ENCODE data around the gene CCDC126.
"Not testable (repeated sequence)": the region's sequence is repeated elsewhere in the genome, so short reads cannot be mapped to it uniquely, and the experiment has no call there.

CCDC126 gene, protein sequence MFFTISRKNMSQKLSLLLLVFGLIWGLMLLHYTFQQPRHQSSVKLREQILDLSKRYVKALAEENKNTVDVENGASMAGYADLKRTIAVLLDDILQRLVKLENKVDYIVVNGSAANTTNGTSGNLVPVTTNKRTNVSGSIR

DNA sequence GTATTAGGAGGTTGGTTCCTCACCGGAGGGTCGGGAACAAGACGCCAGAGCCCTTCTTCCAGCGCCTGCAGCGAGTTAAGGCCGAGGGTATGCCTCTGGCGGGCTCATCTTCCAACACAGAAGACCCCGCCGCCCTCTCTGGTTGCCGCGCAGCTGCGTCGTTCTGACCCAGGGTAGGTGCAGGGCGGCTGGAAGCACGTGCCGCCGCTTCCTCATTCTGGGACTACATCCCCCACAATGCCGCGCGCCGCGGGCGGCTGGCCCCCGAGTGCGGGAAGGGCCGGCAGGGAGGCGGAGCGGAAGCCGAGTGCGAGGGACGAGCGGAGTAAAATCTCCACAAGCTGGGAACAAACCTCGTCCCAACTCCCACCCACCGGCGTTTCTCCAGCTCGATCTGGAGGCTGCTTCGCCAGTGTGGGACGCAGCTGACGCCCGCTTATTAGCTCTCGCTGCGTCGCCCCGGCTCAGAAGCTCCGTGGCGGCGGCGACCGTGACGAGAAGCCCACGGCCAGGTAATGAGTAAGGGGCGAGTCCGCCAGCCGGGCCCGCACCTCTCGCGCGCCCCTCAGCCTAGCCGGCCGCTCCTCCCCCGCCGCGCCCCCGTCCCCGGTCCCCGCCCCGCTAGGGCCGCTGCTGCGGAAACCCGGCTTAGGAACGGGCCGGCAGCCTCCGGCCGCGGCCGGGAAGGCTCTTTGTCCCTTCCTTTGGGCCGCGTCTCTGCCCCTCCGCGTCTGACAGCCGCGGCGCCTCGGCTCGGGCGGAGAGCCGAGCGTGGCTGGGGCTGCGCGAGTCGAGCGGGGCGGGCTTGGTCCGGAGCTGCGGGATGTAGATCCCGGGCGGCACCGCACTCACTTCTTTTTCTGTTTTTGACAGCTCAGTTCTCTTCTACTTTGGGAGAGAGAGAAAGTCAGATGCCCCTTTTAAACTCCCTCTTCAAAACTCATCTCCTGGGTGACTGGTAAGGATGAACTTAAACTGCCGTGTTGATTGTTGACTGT, at the start of gene CCDC126:
CCDC126 (plus strand) TSS at position 289 of the 998 bp plus-strand sequence. CDS start 13,934 bp downstream, outside the sequence.
- DNase-seq = peak; percentile 74

DNA sequence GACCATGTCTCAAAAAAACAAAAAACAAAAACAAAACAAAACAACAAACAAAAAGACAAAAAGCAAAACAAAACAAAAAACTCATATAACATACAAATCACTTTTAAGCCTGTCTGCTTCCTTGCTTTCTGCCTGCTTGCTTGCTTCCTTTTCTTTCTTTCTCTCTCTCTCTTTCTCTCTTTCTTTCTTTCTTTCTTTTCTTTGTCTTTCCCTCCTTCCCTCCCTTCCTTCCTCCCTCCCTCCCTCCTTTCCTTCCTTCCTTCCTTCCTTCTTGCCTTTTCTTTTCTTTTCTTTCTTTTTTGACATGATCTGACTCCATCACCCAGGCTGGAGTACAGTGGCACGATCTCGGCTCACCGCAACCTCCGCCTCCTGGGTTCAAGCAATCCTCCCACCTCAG, 49.5 kb upstream of the CCDC126 start:
- DNase-seq = no peak

DNA sequence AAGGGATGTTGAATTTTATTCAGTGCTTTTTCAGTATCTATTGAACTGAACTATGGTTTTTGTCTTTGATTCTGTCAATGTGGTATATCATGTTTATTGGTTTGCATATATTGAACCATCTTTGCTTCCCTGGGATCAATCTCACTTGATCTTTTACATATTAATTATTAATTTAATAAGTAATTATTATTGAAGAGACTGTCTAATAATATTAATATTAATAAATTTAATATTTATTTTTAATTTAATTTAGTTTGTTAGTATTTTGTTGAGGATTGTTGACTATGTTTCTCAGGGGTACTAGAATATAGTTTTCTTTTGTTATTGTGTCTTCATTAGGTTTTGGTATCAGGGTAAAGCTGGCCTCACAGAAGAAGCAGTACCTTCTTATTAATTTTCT, 38.9 kb upstream of the CCDC126 start:
- no peak for DNase-seq

DNA sequence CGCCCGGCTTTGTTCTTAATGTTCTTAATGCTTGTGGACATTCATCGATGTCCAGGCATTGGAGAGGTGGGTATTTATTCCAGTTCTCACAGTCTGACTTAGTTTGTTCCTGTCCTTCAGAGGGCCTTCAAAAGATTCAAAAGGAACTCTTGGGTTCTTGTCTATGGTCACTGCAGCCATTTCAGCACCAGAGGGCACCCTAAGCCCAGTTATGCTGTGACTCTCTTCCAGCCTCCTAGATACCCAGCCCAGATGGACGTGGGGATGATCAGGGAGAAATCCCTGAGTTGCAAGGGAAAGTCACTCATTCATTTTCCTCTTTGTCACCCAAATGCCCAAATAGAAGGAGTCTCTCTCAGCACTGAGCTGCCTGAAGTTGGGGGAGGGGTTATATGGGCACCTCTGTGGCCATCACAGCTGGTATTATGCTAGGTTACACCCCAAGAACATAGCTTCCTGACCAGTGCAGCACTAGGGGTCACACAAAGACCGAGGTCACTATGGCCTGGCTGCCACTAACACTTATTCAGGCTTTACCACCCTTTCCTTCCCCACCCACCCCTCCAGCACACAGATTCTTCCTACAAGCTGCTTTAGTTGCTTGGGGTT, 26.5 kb upstream of the CCDC126 start:
- peak; percentile 64 for DNase-seq

DNA sequence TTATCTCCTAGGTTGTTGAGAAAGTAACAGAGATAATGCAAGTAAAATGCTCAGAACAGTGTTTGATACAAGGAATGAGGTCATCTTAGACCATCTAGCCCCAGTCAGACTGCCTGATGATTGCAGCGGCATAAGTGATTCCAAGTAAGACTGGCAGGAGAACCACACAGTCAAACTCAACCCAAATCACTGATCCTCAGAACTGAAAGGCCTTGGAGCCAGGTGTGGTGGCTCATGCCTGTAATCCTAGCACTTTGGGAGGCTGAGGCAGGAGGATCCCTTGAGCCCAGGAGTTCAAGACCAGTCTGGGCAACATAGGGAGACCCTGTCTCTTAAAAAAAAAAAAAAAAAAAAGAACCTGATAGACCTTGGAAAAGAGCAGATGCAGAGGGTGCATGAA, 15.2 kb upstream of the CCDC126 start:
- DNase-seq = not testable (repeated sequence)

DNA sequence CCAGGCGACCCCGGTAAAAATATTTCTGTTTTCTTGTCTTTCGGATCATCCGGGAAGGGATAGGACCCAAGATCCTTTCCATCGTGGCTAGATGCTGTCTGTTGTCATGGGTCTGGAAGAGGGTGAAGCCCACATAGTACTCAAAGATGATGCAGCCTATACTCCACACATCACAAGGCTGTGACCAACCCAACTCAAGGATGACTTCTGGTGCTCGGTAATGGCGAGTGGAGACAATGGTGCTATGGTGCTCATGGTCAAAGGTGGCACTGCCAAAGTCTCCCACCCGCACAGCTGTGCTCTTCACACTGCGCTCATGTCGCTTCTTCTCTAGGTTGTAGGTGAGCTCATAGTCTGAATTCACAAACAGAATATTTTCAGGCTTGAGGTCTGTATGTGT, 11.9 kb upstream of the CCDC126 start:
- not testable (repeated sequence) for DNase-seq

DNA sequence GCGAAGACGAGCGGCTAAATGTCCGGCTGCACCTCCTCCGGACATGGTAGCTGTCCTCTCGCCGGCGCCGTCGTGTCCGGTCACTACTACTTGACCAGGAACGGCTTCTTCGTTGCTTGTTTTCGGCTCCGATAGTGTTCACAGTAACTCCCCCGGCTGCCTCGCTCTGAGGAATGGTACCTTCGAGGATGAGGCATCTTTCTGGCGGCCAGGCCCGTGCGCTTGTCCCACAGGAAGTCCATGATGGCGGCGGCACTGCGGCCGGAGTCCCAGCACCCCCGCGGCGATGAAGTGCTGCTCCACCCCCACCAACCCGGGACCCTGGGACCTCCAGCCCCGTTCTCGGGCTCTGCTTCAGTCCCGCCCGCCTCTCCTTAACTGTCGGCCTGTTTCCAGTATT, 11.0 kb upstream of the CCDC126 start:
- DNase-seq = no peak

DNA sequence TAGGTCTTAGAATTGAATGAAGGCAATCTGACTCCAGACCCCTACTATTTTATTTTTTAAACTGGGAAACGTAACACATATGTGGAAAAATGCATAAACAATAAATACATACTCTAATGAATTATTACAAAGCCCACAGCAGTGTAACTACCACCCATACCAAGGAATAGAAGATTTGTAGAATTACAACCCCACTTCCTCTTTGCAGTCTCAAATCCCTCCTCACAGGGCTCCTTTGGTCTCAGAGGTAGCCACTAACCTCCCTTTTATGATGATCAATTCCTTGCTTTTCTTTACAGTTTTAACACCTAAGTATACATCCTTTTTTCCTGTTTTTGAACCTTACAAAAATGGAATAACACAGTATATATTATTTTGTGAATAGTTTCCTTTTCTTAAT, 6.7 kb upstream of the CCDC126 start:
- no peak for DNase-seq

DNA sequence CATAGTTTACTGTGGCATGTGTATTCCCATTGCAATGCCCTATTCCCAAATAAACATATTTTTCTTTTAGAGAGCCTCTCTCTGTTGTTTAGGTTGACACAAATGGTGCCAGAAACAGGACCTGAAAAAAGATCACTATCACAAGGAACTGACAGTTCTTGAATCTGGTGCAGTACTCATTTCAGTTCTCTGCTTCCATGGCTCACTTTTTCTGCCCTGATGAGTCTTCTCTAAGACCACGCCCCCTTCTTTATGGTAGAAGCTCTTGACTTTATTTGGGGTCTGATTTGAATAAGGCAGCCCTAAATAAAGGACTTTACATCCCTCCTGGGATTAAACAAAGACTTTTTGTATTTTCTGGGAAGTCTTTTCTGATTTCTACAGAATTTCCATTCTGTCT, 3.5 kb upstream of the CCDC126 start:
- DNase-seq = no peak

DNA sequence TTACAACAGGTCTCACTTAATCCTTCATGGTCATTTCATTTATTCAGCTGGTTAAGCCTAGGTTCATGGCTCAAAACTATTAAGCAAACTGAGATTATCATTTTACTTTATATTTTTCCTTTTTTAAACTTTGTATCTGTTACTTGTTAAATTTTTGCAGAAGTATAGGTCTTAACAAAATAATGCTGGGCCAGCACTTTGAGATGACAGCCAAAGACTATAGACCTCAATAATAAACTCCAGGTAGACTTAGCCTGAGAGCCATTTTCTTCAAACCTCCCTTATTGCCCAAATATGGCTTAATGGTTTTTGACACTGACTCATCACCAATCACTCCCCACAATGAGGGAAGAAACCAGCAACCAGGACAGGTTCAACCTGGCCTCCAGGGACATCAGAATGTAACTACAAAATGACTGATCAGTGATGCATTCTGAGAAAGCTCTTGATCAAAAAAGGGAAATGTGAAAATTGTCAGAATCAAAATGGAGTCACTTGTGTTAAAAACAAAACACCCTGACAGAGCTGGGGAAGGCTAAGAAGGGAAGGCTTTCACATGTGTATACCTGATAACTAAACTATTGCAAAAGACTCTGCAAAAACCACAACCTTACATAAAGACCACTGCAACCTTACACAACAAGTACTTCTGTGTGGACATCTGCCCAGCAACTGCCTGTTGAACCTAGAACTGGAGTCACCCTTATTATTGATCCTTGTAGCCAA, 2.1 kb upstream of the CCDC126 start:
- no peak for DNase-seq

DNA sequence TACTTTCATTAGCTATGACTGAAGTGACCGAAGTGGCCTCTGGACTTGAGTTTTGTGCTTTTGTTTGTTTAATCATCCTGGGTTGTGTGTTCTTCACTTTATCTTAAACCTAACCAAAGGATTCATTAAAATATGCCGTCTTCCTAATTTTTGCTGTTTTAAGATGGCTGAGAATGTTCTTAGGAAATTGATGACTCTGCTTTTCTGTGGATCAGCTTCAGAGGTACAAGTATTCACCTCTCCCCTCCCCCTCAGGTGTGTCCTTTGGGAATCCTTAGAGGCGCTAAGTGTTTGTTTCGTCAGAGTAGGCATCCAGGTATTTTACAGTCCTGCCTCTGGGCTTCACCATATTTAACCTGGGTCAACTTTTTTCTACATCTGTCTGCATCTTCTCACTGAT, 1.1 kb downstream of the CCDC126 start:
- no peak for DNase-seq

DNA sequence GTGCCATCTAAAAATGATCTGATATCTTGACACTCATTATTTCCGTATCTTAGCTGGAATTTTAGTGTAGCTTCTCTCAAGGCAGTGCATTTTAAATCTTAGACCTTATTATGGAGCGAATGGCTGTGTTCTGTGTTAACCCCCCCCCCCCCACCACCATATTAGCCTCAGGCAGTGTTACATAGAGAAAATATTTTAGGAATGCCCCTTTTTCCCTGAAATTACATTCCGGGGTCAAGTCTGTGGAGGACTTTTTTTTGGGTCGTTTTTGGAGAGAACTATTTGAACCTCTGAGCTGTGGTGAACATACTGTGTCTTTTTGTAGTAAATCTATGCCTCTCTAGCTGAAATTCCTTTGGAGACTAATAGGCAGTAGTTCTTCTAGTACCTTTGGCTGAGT, 3.1 kb downstream of the CCDC126 start:
- DNase-seq = no peak

DNA sequence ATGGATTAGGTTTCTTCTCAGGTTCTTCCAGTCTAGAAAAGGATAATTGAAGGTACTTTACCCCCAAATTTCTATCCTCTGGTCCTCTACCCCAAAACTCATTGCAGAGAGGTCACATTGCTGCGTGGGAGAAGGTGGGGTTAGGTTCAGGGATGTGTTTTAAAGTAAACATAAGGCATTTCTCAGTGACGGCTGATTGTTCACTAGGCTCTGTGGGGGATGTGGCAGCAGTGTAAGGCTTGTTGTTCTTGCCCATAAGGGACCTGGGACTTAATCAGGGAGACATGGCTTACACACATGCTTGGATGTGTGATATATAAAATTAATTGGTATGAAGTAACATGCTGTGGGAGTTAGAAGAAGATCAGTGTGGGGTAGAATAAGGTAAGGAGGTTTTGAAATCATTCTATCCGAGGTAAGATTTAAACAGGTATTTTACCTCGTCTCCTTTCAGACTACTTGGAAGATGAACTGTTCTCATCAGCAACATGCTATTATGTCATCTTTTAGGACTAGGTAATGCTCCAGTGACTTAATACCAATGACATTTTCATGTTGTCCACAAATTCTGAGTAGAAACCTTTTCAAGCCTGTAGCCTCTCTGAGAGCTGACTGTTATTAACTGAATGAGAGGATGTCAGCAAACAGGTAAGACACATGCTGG, 6.6 kb downstream of the CCDC126 start:
- no peak for DNase-seq

DNA sequence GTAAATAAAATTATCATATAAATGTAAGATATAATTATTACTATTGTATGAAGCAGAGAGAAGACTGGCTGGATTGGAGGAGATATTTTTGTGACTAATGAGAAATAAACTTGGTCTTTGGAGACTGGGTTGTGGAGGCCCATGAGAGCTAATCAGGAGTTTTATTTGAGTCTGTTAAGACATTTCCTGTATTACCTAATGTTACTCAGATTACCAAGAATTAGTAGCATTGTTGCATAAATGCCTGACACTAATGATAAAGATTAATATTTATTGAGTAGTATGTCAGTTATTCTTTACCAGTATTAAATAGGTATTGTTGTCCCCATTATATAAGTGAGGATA, 7.1 kb downstream of the CCDC126 start:
- no peak for DNase-seq

DNA sequence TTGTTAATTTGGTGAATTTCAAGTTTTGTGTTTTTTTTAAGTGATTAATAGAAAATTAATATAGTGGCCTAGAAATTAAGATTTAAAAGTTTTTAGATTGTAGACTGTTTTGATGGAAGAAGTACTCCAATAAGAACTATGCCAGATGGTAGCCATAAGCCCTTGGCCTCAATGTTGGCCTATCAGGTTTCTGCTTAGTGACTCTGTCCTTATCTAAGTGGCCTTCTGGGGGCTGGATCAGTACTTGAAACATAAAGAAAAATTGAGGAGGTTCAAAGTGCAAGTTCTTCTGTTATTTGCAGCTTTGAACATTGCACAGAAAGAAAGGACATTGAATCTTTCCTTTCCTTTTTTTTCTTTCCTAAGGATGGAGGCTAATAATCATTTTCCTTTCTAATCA, 9.9 kb downstream of the CCDC126 start:
- DNase-seq = no peak

DNA sequence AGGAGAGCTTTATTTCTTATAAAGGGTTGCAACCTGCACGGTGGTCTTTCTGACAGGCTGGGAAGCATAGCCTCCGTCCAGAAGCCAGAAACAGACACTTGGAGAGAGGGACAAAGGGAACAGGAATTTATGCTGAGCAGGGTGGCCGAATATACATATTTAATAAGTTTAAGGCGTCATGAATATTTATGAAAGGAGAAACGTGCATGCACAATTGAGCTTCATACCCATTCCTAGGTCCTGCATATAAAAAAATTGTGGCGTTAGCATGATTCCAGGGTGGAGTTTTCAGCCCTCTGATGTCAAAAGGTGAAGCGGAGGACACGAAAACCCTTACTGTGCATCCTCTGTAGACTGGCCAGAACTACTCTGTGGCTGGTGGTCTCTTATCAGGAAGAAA, 10.7 kb downstream of the CCDC126 start:
- DNase-seq = no peak

DNA sequence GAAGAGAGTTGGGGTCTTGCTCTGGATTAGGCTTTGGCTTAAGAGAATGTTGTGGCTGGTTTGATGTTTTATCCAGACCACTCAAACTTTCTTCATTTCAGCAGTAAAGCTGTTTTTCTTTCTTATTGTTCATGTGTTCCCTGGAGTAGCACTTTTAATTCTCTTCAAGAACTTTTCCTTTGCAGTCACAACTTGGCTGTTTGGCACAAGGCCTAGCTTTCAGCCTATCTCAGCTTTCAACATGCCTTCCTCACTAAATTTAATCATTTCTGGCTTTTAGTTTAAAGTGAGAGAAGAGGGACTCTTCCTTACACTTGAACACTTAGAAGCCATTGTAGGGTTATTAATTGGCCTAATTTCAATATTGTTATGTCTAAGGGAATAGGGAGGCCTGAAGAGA, 18.1 kb downstream of the CCDC126 start:
- DNase-seq = no peak

DNA sequence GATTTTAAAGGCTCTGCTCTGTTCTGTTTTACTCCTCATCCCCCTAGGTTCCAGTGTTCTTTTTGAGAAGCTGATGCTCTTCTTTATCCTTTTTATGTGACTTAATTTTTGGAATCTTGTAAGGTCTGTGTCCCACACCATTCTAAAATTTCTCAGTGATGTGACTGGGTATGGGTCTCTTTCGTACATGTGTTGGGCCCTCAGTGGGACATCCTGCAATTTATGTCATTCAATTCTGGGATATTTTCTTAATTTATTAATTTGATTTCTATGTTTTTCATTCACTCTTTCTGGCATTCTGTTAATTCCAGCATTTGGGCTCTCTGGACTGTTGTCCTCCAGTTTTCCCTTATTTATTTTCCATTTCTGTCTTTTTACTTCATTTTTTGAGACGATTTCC, 19.4 kb downstream of the CCDC126 start:
- no peak for DNase-seq

DNA sequence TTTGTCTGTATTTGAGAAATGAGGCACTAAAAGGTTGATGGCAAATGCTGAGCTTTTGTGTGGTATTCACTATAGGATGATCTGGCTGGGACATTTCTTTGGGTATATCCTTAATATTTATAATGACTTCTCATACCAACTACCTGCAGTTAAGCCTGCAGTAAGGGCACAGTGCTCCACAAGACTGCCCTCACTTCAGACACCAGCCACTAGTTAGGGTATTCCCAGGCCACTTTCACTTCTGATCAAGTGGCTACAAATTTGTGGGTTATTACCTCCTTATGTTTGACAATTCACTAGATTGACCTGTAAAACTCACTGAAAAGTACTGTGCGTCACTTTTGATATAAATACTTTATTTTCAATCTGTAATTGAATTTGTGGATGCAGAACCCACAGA, 20.3 kb downstream of the CCDC126 start:
- no peak for DNase-seq

DNA sequence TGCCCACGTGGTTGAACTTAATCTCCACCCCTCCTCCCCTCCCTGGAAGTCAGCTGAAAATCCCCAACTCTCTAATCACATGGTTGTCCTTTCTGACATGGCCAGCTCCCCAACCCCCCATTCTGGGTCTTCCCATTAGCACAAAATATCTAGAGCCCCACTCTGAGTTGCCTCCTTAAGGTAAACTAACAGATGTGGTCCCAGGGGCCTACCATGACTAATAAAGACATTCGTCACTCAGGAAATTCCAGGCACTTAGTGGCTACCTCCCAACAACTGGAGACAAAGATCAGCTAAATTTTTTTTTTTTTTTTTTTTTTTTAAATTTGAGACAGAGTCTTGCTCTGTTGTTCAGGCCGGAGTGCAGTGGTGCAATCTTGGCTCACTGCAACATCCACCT, 21.1 kb downstream of the CCDC126 start:
- DNase-seq = no peak

DNA sequence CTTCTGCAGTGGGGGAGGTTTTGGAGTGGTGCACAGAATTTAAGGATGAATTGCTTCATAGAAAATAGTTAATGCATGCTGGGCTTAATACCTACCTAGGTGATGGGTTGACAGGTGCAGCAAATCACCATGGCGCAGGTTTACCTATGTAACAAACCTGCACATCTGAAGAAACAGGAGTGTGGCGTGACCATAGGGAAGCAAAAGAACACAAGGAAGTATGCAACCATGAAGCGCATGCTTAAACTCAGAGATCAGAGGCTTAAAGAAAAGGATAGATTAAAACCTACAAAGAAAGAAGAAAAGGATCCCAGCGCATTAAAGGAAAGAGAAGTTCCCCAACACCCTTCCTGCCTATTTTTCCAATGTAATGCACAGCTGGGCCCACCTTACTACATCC, 22.0 kb downstream of the CCDC126 start:
- DNase-seq = no peak

DNA sequence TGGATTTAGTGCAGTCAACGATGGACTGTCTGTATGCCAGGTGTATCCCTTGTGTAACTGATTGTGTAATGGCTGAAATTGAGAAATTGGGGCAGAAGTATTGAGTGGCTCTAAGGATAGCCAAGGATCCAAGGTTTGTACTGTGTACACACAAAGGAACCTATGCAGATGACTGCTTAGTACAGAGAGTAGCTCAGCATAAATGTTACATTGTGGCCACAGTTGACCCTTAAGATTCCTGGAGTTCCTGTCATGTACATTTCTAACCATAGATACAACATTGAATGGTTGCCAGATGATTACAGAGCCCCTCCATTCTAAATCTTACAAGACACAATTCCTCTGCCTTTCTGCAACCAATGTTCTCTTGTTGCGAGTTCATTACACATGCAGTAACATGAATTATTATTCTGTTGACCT, 25.3 kb downstream of the CCDC126 start:
- DNase-seq = no peak

DNA sequence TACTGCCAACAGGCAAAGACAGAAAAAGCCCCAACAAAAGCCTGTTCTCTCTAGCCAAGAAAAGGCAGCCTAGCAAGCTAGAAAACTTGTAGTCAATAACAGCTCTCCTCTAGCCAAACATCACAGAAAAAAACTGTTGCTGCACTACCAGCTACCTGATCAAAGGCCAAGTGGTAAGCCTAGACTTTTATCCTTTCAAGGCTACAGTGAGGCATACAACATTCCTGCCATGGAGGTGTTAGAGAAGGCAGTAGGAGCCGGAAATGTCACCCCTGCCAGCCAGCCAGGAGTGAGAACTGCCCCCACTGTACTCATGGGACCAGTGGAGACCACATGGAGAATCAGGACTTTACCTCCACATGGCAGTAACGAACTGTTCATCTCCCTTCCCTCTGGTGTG, 31.2 kb downstream of the CCDC126 start:
- no peak for DNase-seq

All from NCI-H1694 treated with DMSO at 0.1 percent for 48 hours (cell line).